HG02798 (cell line): ENCODE results near the gene ZRANB1.

Source experiments
- ATAC-seq: cut with Tn5 transposase; IDR thresholded peaks from one replicate; pipeline ENCODE4 v1.9.1; 2021; ENCODE audit warnings: mild to moderate bottlenecking; ENCODE audit not compliant: unreplicated experiment, poor library complexity

ZRANB1 gene

GRCh38 chr10:125015356-125015944 is 73.5 kb downstream of the ZRANB1 start:
- no peak for ATAC-seq

DNA sequence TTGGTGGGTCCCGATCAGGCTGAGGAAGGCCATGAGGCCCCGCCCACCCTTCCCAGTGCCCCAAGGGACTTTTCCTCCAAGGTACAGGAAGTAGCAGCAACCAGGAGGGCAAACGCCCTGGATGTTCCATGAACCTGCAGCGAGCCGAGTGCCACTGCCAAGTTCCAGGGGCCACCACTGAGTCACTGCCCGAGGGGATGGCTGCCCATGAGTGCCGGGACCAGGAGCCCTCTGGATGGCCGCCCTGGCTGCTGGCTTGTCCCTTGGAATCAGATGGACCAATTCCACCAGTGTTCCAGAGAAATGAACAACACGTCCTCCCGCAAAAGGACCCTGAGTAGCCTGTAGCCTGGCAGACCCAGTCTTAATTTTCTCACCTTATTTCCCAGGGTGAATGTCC is 74.2 kb downstream of the ZRANB1 start:
- no peak for ATAC-seq

GRCh38 chr10:125016611-125017202 is 74.8 kb downstream of the ZRANB1 start:
- ATAC-seq = no peak

GRCh38 chr10:125017547-125018298 is 75.8 kb downstream of the ZRANB1 start:
- ATAC-seq = no peak

DNA sequence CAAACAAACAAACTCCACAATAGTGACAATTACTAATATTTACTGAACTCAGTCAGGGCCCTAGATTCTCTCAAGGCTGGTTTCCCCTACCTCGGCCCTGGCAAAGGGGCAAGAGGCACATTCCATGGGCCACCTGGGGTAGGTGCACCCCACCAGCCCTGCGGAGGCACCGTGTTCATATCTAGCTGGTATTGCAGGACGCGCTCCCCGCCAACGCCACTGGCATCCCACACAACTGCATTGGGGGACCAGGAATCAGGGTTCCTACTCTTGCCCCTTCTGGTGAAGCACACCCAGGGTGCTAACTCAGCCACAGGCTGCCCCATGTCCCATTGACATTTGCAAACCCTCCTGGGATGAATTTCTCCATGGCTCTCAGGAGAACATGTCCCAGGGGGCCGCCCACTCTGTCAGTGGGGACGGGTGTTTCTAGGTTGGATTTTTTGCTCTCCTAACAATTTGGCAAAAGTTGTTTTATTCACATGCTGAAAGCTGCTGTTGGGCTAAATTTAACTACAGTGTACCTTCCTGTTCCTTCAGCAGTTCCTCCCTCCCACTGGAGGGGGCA is 76.7 kb downstream of the ZRANB1 start:
- no peak for ATAC-seq

DNA sequence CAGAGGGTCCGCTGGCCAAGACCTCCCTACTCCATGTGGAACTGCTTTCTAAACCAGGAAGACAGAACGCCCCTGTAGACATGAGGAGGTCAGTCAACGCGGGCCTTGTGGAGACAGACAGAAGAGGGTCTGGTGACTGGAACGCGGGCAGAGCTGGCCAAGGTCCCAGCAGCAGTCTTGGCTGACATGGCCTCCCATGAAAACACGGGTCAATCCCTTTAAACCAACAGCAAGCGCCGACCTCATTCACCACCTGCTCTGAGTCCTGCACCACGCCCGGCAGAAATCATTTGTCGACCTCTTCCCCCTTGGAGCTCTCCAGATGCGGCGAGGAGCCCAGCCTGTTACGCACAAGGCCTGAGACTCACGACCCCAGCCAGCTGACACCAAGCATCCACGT is 78.5 kb downstream of the ZRANB1 start:
- no peak for ATAC-seq

DNA sequence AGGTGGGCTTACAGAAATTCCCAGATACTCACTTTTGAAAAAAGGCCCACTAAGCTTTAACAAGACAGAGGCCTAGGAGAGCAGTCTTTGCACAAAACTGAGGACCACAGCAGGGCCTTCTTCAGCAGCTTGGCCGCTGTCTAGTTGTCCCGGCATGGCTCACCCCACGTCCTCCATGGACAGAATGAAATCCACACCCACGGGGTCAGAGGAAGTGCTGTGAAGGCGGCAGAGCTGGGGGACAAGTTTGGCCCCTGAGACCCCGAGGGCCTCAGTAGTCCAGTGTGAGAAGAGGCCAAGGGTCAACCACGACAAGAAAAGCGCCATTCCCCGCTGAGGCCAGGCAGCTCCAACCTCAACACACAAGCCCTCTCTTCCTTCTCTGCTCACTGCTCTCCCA is 78.9 kb downstream of the ZRANB1 start:
- ATAC-seq = no peak

GRCh38 chr10:125021686-125022344 is 79.9 kb downstream of the ZRANB1 start:
- ATAC-seq = no peak

DNA sequence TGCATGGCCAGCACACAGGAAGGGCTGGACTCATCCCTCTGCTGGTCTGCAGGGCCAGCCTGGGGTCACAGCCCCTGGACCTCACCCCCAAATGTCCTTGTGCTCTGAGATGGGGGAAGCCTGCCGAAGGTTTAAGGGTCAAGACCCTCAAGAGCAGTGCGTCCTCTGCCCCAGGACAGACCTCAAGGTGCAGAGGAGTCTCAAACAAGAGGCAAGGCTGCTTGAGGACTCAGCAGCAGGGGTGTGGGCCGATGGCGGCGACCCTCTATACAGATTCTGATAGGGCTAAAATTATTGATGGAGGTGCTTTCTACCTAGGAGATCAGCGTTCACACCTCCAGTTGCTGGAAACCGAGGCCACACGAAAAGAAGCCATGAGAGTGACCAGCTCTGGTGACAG is 80.7 kb downstream of the ZRANB1 start:
- ATAC-seq = no peak

- no peak for ATAC-seq
Measured at GRCh38 chr10:125023255-125023654, 81.3 kb downstream of the ZRANB1 start.

DNA sequence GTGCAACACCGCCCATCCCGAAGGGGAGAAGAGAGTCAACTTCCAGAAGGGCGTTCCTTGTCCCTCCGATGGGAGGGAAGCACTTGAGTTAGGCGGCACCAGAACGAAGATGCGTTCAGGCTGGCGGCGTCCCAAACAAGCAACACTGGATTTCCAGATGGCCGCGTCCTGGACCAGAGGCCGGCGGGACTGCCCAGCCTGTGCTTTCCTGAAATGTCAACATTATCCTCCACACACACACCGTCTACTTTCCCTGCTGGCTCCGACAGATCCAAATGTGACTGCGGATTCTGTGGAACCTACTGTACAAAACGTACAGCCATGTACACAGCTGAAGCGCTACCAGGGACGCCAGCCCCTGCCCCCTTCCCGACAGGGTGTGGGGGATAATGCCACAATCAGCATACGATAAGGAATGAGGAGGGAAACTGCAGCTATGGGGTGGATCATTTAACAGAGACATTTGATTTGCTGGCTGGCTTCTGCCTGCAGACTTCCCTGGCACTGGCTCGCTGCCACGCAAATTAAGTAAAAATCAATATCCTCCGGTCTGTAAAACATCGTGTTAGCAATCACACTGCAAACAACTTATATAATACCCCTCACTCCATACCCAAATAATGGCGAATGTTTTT is 82.1 kb downstream of the ZRANB1 start:
- ATAC-seq = no peak

DNA sequence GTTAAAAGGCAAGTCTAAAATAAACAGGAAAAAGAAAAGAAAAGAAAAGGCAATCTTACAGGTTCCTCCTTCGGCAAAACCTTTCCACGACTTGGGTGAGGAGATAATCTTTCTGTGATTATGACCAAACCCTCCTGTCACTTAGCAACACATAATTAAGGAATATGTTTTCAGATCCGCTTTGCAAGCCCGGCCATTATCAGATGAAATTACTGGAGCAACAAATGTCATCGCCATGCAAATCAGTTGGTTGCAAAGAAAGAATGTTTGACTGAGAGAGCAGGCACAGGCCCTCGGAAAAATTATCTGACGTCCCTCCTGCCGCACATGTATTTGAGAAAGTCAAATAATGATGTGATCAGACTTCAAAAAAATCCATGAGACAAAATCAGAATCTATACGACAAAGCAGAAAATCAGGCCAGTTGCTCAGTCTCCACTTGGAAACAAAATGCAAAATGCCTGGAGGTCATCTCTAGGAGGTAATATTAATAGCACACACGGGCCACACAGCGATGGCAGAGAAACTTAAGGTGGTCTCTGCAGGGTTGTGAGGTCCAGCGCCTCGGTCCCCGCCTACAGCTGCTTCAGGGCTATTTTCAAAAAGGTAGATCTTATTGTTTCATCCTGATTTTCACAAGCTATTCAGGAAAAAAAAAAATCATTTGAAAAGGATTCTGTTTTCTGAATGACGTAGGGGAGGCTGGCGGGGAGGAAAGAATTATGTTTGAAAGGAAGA is 82.7 kb downstream of the ZRANB1 start:
- ATAC-seq = no peak

DNA sequence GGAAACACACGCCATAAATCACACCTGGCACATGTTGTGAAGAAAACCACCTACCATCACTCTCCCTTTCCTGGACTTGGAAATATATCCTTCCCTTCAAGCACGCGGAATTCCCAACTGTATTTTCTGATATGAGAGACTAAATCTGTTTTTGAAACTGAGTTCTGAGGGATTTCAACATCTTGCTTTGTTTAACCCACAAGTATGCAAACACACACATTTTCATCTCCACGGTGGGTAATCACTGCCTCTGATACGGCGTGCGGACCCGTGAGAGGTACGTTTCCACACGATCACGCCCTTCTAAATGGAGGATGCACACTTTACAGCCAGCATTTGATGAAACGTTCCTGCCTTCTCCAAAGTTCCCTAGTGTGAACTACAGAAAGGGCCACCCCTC is 83.4 kb downstream of the ZRANB1 start:
- ATAC-seq = no peak

GRCh38 chr10:125026036-125026931 is 84.4 kb downstream of the ZRANB1 start:
- ATAC-seq = no peak

GRCh38 chr10:125026974-125027735 is 85.2 kb downstream of the ZRANB1 start:
- no peak for ATAC-seq

GRCh38 chr10:125027871-125028869 is 86.2 kb downstream of the ZRANB1 start:
- no peak for ATAC-seq
